ENCODE data around the gene XPR1.

DNA sequence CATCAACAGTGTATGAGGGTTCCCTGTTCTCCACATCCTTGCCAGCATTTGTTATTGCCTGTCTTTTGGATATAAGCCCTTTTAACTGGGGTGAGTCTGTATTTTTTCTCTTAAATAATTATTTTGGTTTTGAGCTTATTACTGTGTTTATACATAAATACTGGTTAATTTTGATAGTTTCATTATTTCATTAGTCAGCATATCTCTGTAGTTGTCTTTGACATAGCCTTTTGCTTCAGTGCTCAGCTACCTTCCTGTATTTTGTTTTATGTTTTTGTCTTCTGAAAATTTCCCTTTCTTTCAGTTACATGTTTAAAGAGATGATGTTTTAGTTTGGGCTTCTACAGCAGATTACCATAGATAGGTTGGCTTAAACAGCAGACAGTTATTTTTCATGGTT lies 138.1 kb downstream of the XPR1 start:
- no peak for TF ChIP-seq MAX (IDR thresholded peaks at IDR 0.05; ENCODE audit: low read depth, low read length)
- TF ChIP-seq CTCF (IDR thresholded peaks at IDR 0.05; ENCODE audit: low read depth, low read length), result no peak
- TF ChIP-seq POLR2A (IDR thresholded peaks at IDR 0.05; ENCODE audit: extremely low read depth, insufficient read length), result no peak
- no peak for TF ChIP-seq MYC (IDR thresholded peaks at IDR 0.05; ENCODE audit: low read depth, low read length)
